Esophagus muscularis mucosa (tissue), 3 donors: ENCODE results near the gene CNIH3.

Experiments used
- CTCF ChIP-seq, 3 experiments: fragments of 200-600 bp in 2 of 3; fragments of 450-650 bp in 1 of 3; sonication (generic) in 2 of 3; IDR thresholded peaks; one replicate each; pipeline ENCODE4 v1.5.1; 2017 to 2019; ENCODE audit warnings: antibody characterized with exemption in 3 of 3, mild to moderate bottlenecking in 2 of 3, moderate library complexity in 1 of 3
- POLR2A ChIP-seq: fragments of 450-650 bp; IDR thresholded peaks from one replicate; pipeline ENCODE4 v1.6.1; 2017; ENCODE audit warnings: antibody characterized with exemption, moderate library complexity, mild to moderate bottlenecking, low read depth
- POLR2AphosphoS5 ChIP-seq, 2 donors: sonication (generic); formaldehyde crosslinking; IDR thresholded peaks; one replicate each; pipeline ENCODE4 v1.6.1; 2017; ENCODE audit warnings: antibody characterized with exemption in 2 of 2

- TF ChIP-seq POLR2A (no peak), CTCF (IDR thresholded peaks at IDR 0.05) (no peak), POLR2AphosphoS5 (IDR thresholded peaks at IDR 0.05) (no peak)
Measured at GRCh38 chr1:224673141-224673540, 57.0 kb downstream of the CNIH3 start.
